BJ (cell line): Measurements from ENCODE around the gene GNS. TPM values are rescaled to one million over a fixed set of nuclear protein-coding genes. Genes with fewer than 3 reads are reported as not detected.
"Not testable (repeated sequence)": the region's sequence is repeated elsewhere in the genome, so short reads cannot be mapped to it uniquely, and the experiment has no call there.

Source experiments
- CTCF ChIA-PET: fragments of 350-600 bp; formaldehyde crosslinking; extraction: SDS; loops from one replicate; lab custom pipeline; 2021; ENCODE audit warnings: antibody characterized with exemption, inconsistent platforms; lab: Yijun Ruan, JAX
- POLR2A ChIA-PET: fragments of 300-600 bp; sonication (Branson Sonifier 250); formaldehyde crosslinking; extraction: SDS; loops from one replicate; lab custom pipeline; 2021; ENCODE audit warnings: antibody characterized with exemption; lab: Charles Lee
- DNase-seq: peaks from one replicate; pipeline ENCODE4 v3.0.0-alpha.2; 2011; ENCODE audit warnings: low read depth
- H3K27me3 ChIP-seq: 2 replicates; pipeline ENCODE4 v1.6.0; 2011; ENCODE audit warnings: low read length; ENCODE audit not compliant: control insufficient read depth, insufficient read depth
- H3K36me3 ChIP-seq: 2 replicates; pipeline ENCODE4 v1.5.1; 2011; ENCODE audit warnings: low read length; ENCODE audit not compliant: control insufficient read depth, insufficient read depth
- H3K4me3 ChIP-seq: 2 replicates; pipeline ENCODE4 v1.5.1; 2011; ENCODE audit warnings: low read depth, mild to moderate bottlenecking, control low read depth, low read length
- polyA plus RNA-seq: library from polyadenylated mRNA; depleted of rRNA; stranded (reverse); fragments of >200 nt; gene quantifications from 2 replicates; pipeline ENCODE4 v1.2.3, GENCODE V29; 2011
- TF ChIP-seq, protein P1 (sequence below): IDR thresholded peaks from 2 replicates; pipeline ENCODE4 v1.5.1; 2011; ENCODE audit warnings: low read depth, mild to moderate bottlenecking, control low read depth, inconsistent platforms, low read length, moderate library complexity; ENCODE audit not compliant: insufficient read depth

The GNS gene
- polyA plus RNA-seq, 1 experiment, result 100 TPM

DNA sequence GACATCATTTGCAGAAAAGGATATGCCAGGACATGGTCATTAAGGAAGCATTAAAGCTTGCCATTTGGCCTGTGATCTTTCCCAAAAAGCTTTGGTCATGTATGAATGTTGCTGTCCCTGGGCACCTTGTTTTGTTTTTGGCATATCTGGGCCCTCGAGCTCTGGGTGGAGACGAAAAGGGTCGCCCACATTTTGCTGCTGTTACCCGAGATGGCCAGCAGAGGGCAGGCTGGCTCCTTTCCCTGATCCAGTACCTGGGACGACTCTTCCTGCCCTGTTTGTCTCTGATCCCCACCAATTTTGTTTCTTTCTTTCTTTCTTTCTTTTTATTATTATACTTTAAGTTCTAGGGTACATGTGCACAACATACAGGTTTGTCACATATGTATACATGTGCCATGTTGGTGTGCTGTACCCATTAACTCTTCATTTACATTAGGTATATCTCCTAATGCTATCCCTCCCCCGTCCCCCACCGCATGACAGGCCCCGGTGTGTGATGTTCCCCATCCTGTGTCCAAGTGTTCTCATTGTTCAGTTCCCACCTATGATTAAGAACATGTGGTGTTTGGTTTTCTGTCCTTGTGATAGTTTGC is 43.1 kb upstream of the GNS start:
- H3K4me3 ChIP-seq, POLR2A ChIA-PET, DNase-seq, H3K36me3 ChIP-seq, H3K27me3 ChIP-seq: not testable (repeated sequence)
- TF ChIP-seq, protein P1, sequence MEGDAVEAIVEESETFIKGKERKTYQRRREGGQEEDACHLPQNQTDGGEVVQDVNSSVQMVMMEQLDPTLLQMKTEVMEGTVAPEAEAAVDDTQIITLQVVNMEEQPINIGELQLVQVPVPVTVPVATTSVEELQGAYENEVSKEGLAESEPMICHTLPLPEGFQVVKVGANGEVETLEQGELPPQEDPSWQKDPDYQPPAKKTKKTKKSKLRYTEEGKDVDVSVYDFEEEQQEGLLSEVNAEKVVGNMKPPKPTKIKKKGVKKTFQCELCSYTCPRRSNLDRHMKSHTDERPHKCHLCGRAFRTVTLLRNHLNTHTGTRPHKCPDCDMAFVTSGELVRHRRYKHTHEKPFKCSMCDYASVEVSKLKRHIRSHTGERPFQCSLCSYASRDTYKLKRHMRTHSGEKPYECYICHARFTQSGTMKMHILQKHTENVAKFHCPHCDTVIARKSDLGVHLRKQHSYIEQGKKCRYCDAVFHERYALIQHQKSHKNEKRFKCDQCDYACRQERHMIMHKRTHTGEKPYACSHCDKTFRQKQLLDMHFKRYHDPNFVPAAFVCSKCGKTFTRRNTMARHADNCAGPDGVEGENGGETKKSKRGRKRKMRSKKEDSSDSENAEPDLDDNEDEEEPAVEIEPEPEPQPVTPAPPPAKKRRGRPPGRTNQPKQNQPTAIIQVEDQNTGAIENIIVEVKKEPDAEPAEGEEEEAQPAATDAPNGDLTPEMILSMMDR, result peak; percentile 91
- CTCF ChIA-PET, result interaction anchor here (0.6 to 2.5 kb wide), 30 partner anchors 8 to 437 kb away, joined by 3 to 15 read pairs (median 4); partner anchors contain the start of gene TBC1D30

GRCh38 chr12:64801381-64801780 is 42.2 kb upstream of the GNS start:
- TF ChIP-seq, protein P1, result peak; percentile 40
- Histone ChIP-seq H3K27me3 (peaks cover 7% of the 10 kb centered on the region), H3K36me3 (no peaks in the 10 kb centered on the region), H3K4me3 (no peak overlapping the region)
- ChIA-PET POLR2A (no interaction called here), CTCF (interaction anchor here (0.8 to 2.5 kb wide), 24 partner anchors 8 to 437 kb away, joined by 3 to 15 read pairs (median 4); partner anchors contain the start of gene TBC1D30)
- DNase-seq, result no peak

DNA sequence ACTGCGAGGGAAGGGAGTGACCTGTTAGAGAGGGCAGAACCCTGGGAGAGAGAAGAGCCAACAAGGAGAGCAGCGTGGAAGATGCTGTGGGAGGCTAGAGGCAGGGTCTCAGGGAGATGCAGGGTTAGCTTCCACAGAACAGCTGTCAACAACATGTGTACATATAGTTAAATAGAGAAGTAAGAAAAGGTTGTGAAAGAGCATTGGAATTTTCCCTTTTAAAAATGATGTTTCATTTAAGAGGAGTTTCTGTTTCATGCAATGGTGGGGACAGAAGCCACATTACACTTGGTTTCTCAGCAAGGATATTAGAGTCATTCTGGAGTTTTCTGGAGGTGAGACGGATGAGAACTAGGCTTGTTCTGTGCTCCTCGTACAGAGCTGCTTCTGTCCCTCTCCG is 41.4 kb upstream of the GNS start:
- Histone ChIP-seq H3K36me3 (no peaks in the 10 kb centered on the region), H3K27me3 (peaks cover 5% of the 10 kb centered on the region), H3K4me3 (no peak overlapping the region)
- no peak for DNase-seq
- TF ChIP-seq, protein P1, result no peak
- CTCF ChIA-PET, result interaction anchor here (0.9 to 2.5 kb wide), 7 partner anchors 8 to 322 kb away, joined by 4 to 15 read pairs (median 7); no protein-coding TSS in a partner anchor
- POLR2A ChIA-PET, result no interaction called here

GRCh38 chr12:64798165-64798564 is 39.0 kb upstream of the GNS start:
- no peak for DNase-seq
- no peak overlapping the region for H3K4me3 ChIP-seq
- ChIA-PET POLR2A (no interaction called here), CTCF (interaction anchor here (1.1 to 2.4 kb wide), 3 partner anchors 12 to 322 kb away, joined by 3 to 14 read pairs (median 5); no protein-coding TSS in a partner anchor)
- H3K36me3 ChIP-seq, result no peaks in the 10 kb centered on the region
- TF ChIP-seq, protein P1, result no peak
- peaks cover 6% of the 10 kb centered on the region for H3K27me3 ChIP-seq

- TF ChIP-seq, protein P1, result no peak
- DNase-seq, result no peak
- CTCF ChIA-PET, result interaction anchor here (1.1 to 2.4 kb wide), 4 partner anchors 10 to 321 kb away, joined by 3 to 14 read pairs (median 10); no protein-coding TSS in a partner anchor
- H3K36me3 ChIP-seq, result no peaks in the 10 kb centered on the region
- peaks cover 6% of the 10 kb centered on the region for H3K27me3 ChIP-seq
- POLR2A ChIA-PET, result no interaction called here
- no peak overlapping the region for H3K4me3 ChIP-seq
Observed at GRCh38 chr12:64797156-64797555, 38.0 kb upstream of the GNS start.
